Esophagus mucosa (tissue), 1 donor: ENCODE data around the gene SSB. TPM values are rescaled to one million over a fixed set of nuclear protein-coding genes. Genes with fewer than 3 reads are reported as not detected.
"Not testable (repeated sequence)": the region's sequence is repeated elsewhere in the genome, so short reads cannot be mapped to it uniquely, and the experiment has no call there.

Experiments
- ATAC-seq: fragments of 200-7000 bp; cut with Tn5 transposase; one replicate; pipeline ENCODE4 v1.9.1; 2020
- total RNA-seq: library from RNA; stranded (reverse); gene quantifications from one replicate; pipeline ENCODE4 v1.2.4, GENCODE V29; 2023
- donor health status: DM: yes; HTN: yes; CAD: no.

Gene SSB
- total RNA-seq, 1 donor from 2014 or later = 40.1 TPM

- ATAC-seq = no peak
Measured at GRCh38 chr2:169838743-169839489, 40.2 kb downstream of the SSB start.

- ATAC-seq = no peak
Measured at GRCh38 chr2:169839954-169840746, 41.5 kb downstream of the SSB start.

GRCh38 chr2:169840747-169841142 lies 42.1 kb downstream of the SSB start:
- ATAC-seq = no peak

GRCh38 chr2:169841625-169842024 lies 43.0 kb downstream of the SSB start:
- ATAC-seq = not testable (repeated sequence)

- no peak for ATAC-seq
Measured at GRCh38 chr2:169845016-169845415, 46.3 kb downstream of the SSB start.

GRCh38 chr2:169848959-169849693 lies 50.5 kb downstream of the SSB start:
- ATAC-seq = not testable (repeated sequence)

GRCh38 chr2:169849710-169850109 lies 51.0 kb downstream of the SSB start:
- no peak for ATAC-seq

GRCh38 chr2:169853041-169853668 lies 54.5 kb downstream of the SSB start:
- no peak for ATAC-seq

GRCh38 chr2:169855281-169856258 lies 56.9 kb downstream of the SSB start:
- not testable (repeated sequence) for ATAC-seq

- ATAC-seq = no peak
Measured at GRCh38 chr2:169859423-169859822, 60.8 kb downstream of the SSB start.

- ATAC-seq = no peak
Measured at GRCh38 chr2:169860149-169860548, 61.5 kb downstream of the SSB start.

Other genes starting within 250 kb of the SSB start
- gene FASTKD1, start 225.0 kb upstream of the SSB start, total RNA-seq = 21.6 TPM
- 28.0 TPM for gene PPIG, start 214.5 kb upstream of the SSB start, total RNA-seq
- not detected for gene CFAP210, start 104.5 kb upstream of the SSB start, total RNA-seq
- gene PHOSPHO2, start 104.4 kb upstream of the SSB start, total RNA-seq = 1.7 TPM
- 1.6 TPM for gene KLHL23, start 65.0 kb upstream of the SSB start, total RNA-seq
- gene METTL5, start 26.0 kb downstream of the SSB start, total RNA-seq = 41.2 TPM
- 23.8 TPM for gene UBR3, start 28.6 kb downstream of the SSB start, total RNA-seq